Lung (tissue), 12 donors: ENCODE data around the gene ZRANB1. TPM values are rescaled to one million over a fixed set of nuclear protein-coding genes. Genes with fewer than 3 reads are reported as not detected.
"Not testable (repeated sequence)": the region's sequence is repeated elsewhere in the genome, so short reads cannot be mapped to it uniquely, and the experiment has no call there.

ENCODE experiments used
- ATAC-seq: fragments of 200-7000 bp; cut with Tn5 transposase; one replicate; pipeline ENCODE4 v1.9.1; 2020; ENCODE audit warnings: moderate number of reproducible peaks; ENCODE audit not compliant: insufficient read depth, low FRiP score
- DNase-seq, 3 donors: peaks; one replicate each; pipeline ENCODE4 v3.0.0-alpha.2; 2013 to 2017
- H3K27ac ChIP-seq, 2 donors: one replicate each; pipeline ENCODE4 v1.5.1; 2013; ENCODE audit warnings: mild to moderate bottlenecking in 2 of 2, moderate library complexity in 2 of 2, control low read depth in 1 of 2, inconsistent platforms in 1 of 2, low read depth in 1 of 2, low read length in 1 of 2
- H3K27me3 ChIP-seq, 3 donors: one replicate each; pipeline ENCODE4 v1.5.1; 2013; ENCODE audit warnings: low read length in 2 of 3; ENCODE audit not compliant: control insufficient read depth in 3 of 3, insufficient read depth in 3 of 3
- H3K36me3 ChIP-seq, 4 donors: one replicate each; pipeline ENCODE4 v1.5.1; 2013; ENCODE audit warnings: low read length in 4 of 4, mild to moderate bottlenecking in 1 of 4, moderate library complexity in 1 of 4; ENCODE audit not compliant: control insufficient read depth in 4 of 4, insufficient read depth in 4 of 4
- H3K4me1 ChIP-seq, 5 donors: one replicate each; pipeline ENCODE4 v1.5.1; 2013; ENCODE audit warnings: low read length in 5 of 5, mild to moderate bottlenecking in 2 of 5, moderate library complexity in 1 of 5; ENCODE audit not compliant: control insufficient read depth in 5 of 5, insufficient read depth in 5 of 5
- H3K4me3 ChIP-seq: one replicate; pipeline ENCODE4 v1.5.1; 2013; ENCODE audit warnings: mild to moderate bottlenecking, control low read depth, moderate library complexity
- H3K9ac ChIP-seq, 2 donors: one replicate each; pipeline ENCODE4 v1.5.1; 2013; ENCODE audit warnings: low read length in 2 of 2, control low read depth in 1 of 2; ENCODE audit not compliant: insufficient read depth in 1 of 2
- H3K9me3 ChIP-seq, 4 donors: one replicate each; pipeline ENCODE4 v1.5.1; 2013; ENCODE audit warnings: low read length in 3 of 4, mild to moderate bottlenecking in 1 of 4, moderate library complexity in 1 of 4; ENCODE audit not compliant: control insufficient read depth in 4 of 4, insufficient read depth in 3 of 4
- CTCF ChIP-seq: IDR thresholded peaks from 2 replicates; pipeline ENCODE4 v1.5.1; 2012; ENCODE audit warnings: mild to moderate bottlenecking; ENCODE audit errors: control extremely low read depth, extremely low read depth
- WGBS, 2 donors: extraction: QIAGEN DNeasy Blood & Tissue Kit; methylation state at CpG; one replicate each; pipeline ENCODE4 v1.1.7; 2013; 5-methylcytosine and 5-hydroxymethylcytosine counted together
- polyA plus RNA-seq, 2 donors: library from polyadenylated mRNA; stranded (reverse); fragments of 200-250 nt; gene quantifications; one replicate each; pipeline ENCODE4 v1.2.1, GENCODE V29; 2013
- total RNA-seq, 2 donors: library from RNA; depleted of rRNA in 1 of 2; stranded (reverse); fragments of >200 nt in 1 of 2; gene quantifications; one replicate each; pipeline ENCODE4 v1.2.1, GENCODE V29; 2014 to 2021
- donor health status: control.
- donor health status: control.
- donor health status: Bipolar disorder and iron deficiency.
- donor health status: healthy.
- donor health status: DM: yes; HTN: yes; CAD: no.

Gene ZRANB1
- total and polyA plus RNA-seq, 4 donors: 6.3 to 45.5 (median 10.8) TPM

- no peak overlapping the region for H3K4me3 ChIP-seq
- DNase-seq (no peak), ATAC-seq (no peak)
- no peaks in the 10 kb centered on the region for H3K27me3 ChIP-seq
- peaks cover 0 to 4% (median 0%) of the 10 kb centered on the region in 5 donors for H3K4me1 ChIP-seq
- WGBS, 2 donors: 89 to 96% methylated on average over 5 of the region's 5 CpGs
- no peak overlapping the region for H3K27ac ChIP-seq
- no peak for TF ChIP-seq CTCF
- H3K9me3 ChIP-seq: no peaks in the 10 kb centered on the region
- H3K36me3 ChIP-seq: peaks cover 26 to 53% (median 31%) of the 10 kb centered on the region in 4 donors
- no peak overlapping the region for H3K9ac ChIP-seq
Observed at GRCh38 chr10:124985162-124985561, 43.2 kb downstream of the ZRANB1 start.

- no peak for TF ChIP-seq CTCF
- no peak overlapping the region for H3K27ac ChIP-seq
- ATAC-seq: no peak
- peaks cover 28 to 59% (median 39%) of the 10 kb centered on the region in 4 donors for H3K36me3 ChIP-seq
- no peak overlapping the region for H3K9ac ChIP-seq
- H3K4me1 ChIP-seq: peaks cover 0 to 4% (median 0%) of the 10 kb centered on the region in 5 donors
- H3K4me3 ChIP-seq: no peak overlapping the region
- WGBS, 2 donors: 81 to 93% methylated on average over 1 of the region's 1 CpG
- no peaks in the 10 kb centered on the region for H3K27me3 ChIP-seq
- no peaks in the 10 kb centered on the region for H3K9me3 ChIP-seq
- no peak for DNase-seq
Observed at GRCh38 chr10:124987788-124988187, 45.9 kb downstream of the ZRANB1 start.

GRCh38 chr10:124988753-124989152, 46.8 kb downstream of the ZRANB1 start:
- H3K27ac ChIP-seq, H3K4me3 ChIP-seq, H3K4me1 ChIP-seq, H3K27me3 ChIP-seq, DNase-seq, H3K9me3 ChIP-seq, H3K9ac ChIP-seq, ATAC-seq: not testable (repeated sequence)
- 86 to 87% methylated on average over 4 of the region's 4 CpGs for WGBS, 2 donors
- peaks cover 32 to 62% (median 41%) of the 10 kb centered on the region in 4 donors for H3K36me3 ChIP-seq

GRCh38 chr10:124989526-124989925, 47.6 kb downstream of the ZRANB1 start:
- peaks cover 0 to 2% (median 0%) of the 10 kb centered on the region in 5 donors for H3K4me1 ChIP-seq
- no peak for TF ChIP-seq CTCF
- no peaks in the 10 kb centered on the region for H3K9me3 ChIP-seq
- no peak overlapping the region for H3K9ac ChIP-seq
- DNase-seq: no peak
- no peak for ATAC-seq
- 83 to 91% methylated on average over 10 of the region's 10 CpGs for WGBS, 2 donors
- H3K27ac ChIP-seq: no peak overlapping the region
- no peak overlapping the region for H3K4me3 ChIP-seq
- H3K27me3 ChIP-seq: no peaks in the 10 kb centered on the region
- H3K36me3 ChIP-seq: peaks cover 32 to 61% (median 44%) of the 10 kb centered on the region in 4 donors
